H1 (cell line): ENCODE data around the gene MFSD2B. TPM values are rescaled to one million over a fixed set of nuclear protein-coding genes. Genes with fewer than 3 reads are reported as not detected.

Experiments
- CTCF ChIA-PET: fragments of 300-600 bp; sonication (Branson Sonifier 250); formaldehyde crosslinking; loops from one replicate; lab custom pipeline; 2021; ENCODE audit not compliant: partially characterized antibody; lab: Charles Lee
- POLR2A ChIA-PET: fragments of 300-600 bp; sonication (Branson Sonifier 250); formaldehyde crosslinking; loops from one replicate; lab custom pipeline; 2021; ENCODE audit warnings: inconsistent platforms; ENCODE audit not compliant: partially characterized antibody; lab: Charles Lee
- DNase-seq, 2 experiments: peaks; one replicate each; pipeline versions ENCODE4 v3.0.0 to v3.0.0-alpha.2; 2010 to 2022; ENCODE audit warnings: low spot score in 2 of 2, low read depth in 1 of 2, mixed read lengths in 1 of 2
- FAIRE-seq: peaks from 2 replicates; lab custom pipeline; 2011; peaks lifted over from hg19 to GRCh38; lab: Jason Lieb, UNC
- H2AFZ ChIP-seq: 2 replicates; pipeline ENCODE4 v1.8.1; 2012; ENCODE audit warnings: low read length, inconsistent platforms
- H2AK5ac ChIP-seq: 2 replicates; pipeline ENCODE4 v1.6.1; 2013; ENCODE audit warnings: low read depth, low read length
- H2BK120ac ChIP-seq: replicated peaks from 2 replicates; pipeline ENCODE3; 2013; ENCODE audit warnings: low read depth, low read length, inconsistent platforms
- H2BK12ac ChIP-seq: 2 replicates; pipeline ENCODE4 v1.6.1; 2013; ENCODE audit warnings: low read depth, low read length
- H2BK15ac ChIP-seq: 2 replicates; pipeline ENCODE4 v1.6.1; 2013; ENCODE audit warnings: low read length
- H2BK20ac ChIP-seq: 2 replicates; pipeline ENCODE4 v1.6.1; 2013; ENCODE audit warnings: low read length
- H2BK5ac ChIP-seq: 2 replicates; pipeline ENCODE4 v1.6.1; 2013; ENCODE audit warnings: low read depth, low read length
- H3K14ac ChIP-seq: 2 replicates; pipeline ENCODE4 v1.6.1; 2013; ENCODE audit warnings: inconsistent platforms; ENCODE audit not compliant: insufficient read length
- H3K18ac ChIP-seq: 2 replicates; pipeline ENCODE4 v1.6.1; 2013; ENCODE audit warnings: low read length; ENCODE audit errors: extremely low read depth
- H3K23ac ChIP-seq: 2 replicates; pipeline ENCODE4 v1.6.1; 2013; ENCODE audit warnings: inconsistent platforms; ENCODE audit not compliant: insufficient read length
- H3K23me2 ChIP-seq: 2 replicates; pipeline ENCODE4 v1.6.1; 2013; ENCODE audit warnings: low read depth, low read length
- H3K27ac ChIP-seq: 2 replicates; pipeline ENCODE4 v1.6.1; 2011; ENCODE audit warnings: low read depth, low read length, inconsistent platforms
- H3K27me3 ChIP-seq, 4 experiments: replicated peaks in 1 of 4; 1 replicate in 1 of 4; 2 replicates in 3 of 4; pipeline versions ENCODE4 v1.6.1 to v1.8.1; 2011 to 2013; ENCODE audit warnings: low read length in 3 of 4, mild to moderate bottlenecking in 3 of 4, inconsistent platforms in 2 of 4, mixed read lengths in 2 of 4, moderate library complexity in 1 of 4; ENCODE audit not compliant: control insufficient read depth in 3 of 4, insufficient read depth in 3 of 4; ENCODE audit errors: extremely low read depth in 1 of 4
- H3K36me3 ChIP-seq, 4 experiments: 2 replicates each; pipeline versions ENCODE4 v1.6.1 to v1.8.1; 2011 to 2013; ENCODE audit warnings: mild to moderate bottlenecking in 4 of 4, low read length in 3 of 4, moderate library complexity in 2 of 4, control low read depth in 1 of 4, inconsistent platforms in 1 of 4; ENCODE audit not compliant: insufficient read depth in 4 of 4, control insufficient read depth in 2 of 4
- H3K4ac ChIP-seq: replicated peaks from 2 replicates; pipeline ENCODE3; 2013; ENCODE audit warnings: low read length, low read depth, mixed read lengths, inconsistent platforms; ENCODE audit not compliant: insufficient read length
- H3K4me1 ChIP-seq, 4 experiments: replicated peaks in 1 of 4; 1 replicate in 1 of 4; 2 replicates in 3 of 4; pipeline versions ENCODE4 v1.6.1 to v1.8.1; 2011 to 2013; ENCODE audit warnings: low read length in 3 of 4, inconsistent platforms in 2 of 4, mixed read lengths in 1 of 4; ENCODE audit not compliant: insufficient read depth in 4 of 4, control insufficient read depth in 3 of 4
- H3K4me2 ChIP-seq, 2 experiments: 2 replicates each; pipeline versions ENCODE4 v1.6.1 to v1.8.1; 2011 to 2013; ENCODE audit warnings: low read depth in 2 of 2, low read length in 2 of 2, control low read depth in 1 of 2, inconsistent platforms in 1 of 2, mild to moderate bottlenecking in 1 of 2; ENCODE audit not compliant: insufficient read depth in 1 of 2
- H3K4me3 ChIP-seq, 4 experiments: fragments of 200-600, 300-600 bp in 1 of 4; sonication (generic), shearing (Covaris generic), sonication (Bioruptor Twin) in 1 of 4; 2 replicates each; pipeline versions ENCODE4 v1.5.1 to v1.8.1; 2011 to 2016; ENCODE audit warnings: low read length in 4 of 4, low read depth in 3 of 4, control low read depth in 2 of 4, inconsistent platforms in 2 of 4, mild to moderate bottlenecking in 2 of 4, mixed read lengths in 1 of 4, moderate library complexity in 1 of 4; ENCODE audit not compliant: insufficient read depth in 2 of 4; ENCODE audit errors: extremely low read depth in 1 of 4
- H3K56ac ChIP-seq: replicated peaks from 2 replicates; pipeline ENCODE3; 2013; ENCODE audit warnings: low read depth, mild to moderate bottlenecking, mixed read lengths, low read length, inconsistent platforms; ENCODE audit not compliant: insufficient read length
- H3K79me1 ChIP-seq: 2 replicates; pipeline ENCODE4 v1.6.1; 2013; ENCODE audit warnings: low read depth, low read length, control low read depth
- H3K79me2 ChIP-seq, 2 experiments: 2 replicates each; pipeline versions ENCODE4 v1.6.1 to v1.8.1; 2012 to 2013; ENCODE audit warnings: low read length in 2 of 2, mild to moderate bottlenecking in 2 of 2, inconsistent platforms in 1 of 2; ENCODE audit not compliant: insufficient read depth in 2 of 2, control insufficient read depth in 1 of 2
- H3K9ac ChIP-seq, 4 experiments: replicated peaks in 1 of 4; 1 replicate in 1 of 4; 2 replicates in 3 of 4; pipeline versions ENCODE4 v1.6.1 to v1.8.1; 2011 to 2013; ENCODE audit warnings: low read depth in 3 of 4, low read length in 3 of 4, control low read depth in 2 of 4, mild to moderate bottlenecking in 2 of 4, moderate library complexity in 2 of 4, inconsistent platforms in 1 of 4; ENCODE audit errors: extremely low read depth in 1 of 4
- H3K9me3 ChIP-seq, 2 experiments: 2 replicates each; pipeline versions ENCODE4 v1.6.1 to v1.8.1; 2012 to 2013; ENCODE audit warnings: mild to moderate bottlenecking in 2 of 2, moderate library complexity in 2 of 2, control low read depth in 1 of 2, inconsistent platforms in 1 of 2, low read depth in 1 of 2, low read length in 1 of 2, mixed read lengths in 1 of 2; ENCODE audit not compliant: insufficient read depth in 2 of 2
- H4K20me1 ChIP-seq, 2 experiments: replicated peaks in 1 of 2; 2 replicates each; pipeline versions ENCODE3 to v1.8.1; 2011 to 2013; ENCODE audit warnings: inconsistent platforms in 2 of 2, low read length in 2 of 2, mild to moderate bottlenecking in 1 of 2; ENCODE audit not compliant: insufficient read depth in 2 of 2, control insufficient read depth in 1 of 2
- H4K5ac ChIP-seq: 2 replicates; pipeline ENCODE4 v1.6.1; 2013; ENCODE audit warnings: low read length, low read depth, mixed read lengths, inconsistent platforms; ENCODE audit not compliant: insufficient read length
- H4K8ac ChIP-seq: 2 replicates; pipeline ENCODE4 v1.8.0; 2013; ENCODE audit warnings: mild to moderate bottlenecking, moderate library complexity, low read length, inconsistent platforms; ENCODE audit not compliant: insufficient read depth; ENCODE audit errors: extremely low read depth
- H4K91ac ChIP-seq: replicated peaks from 2 replicates; pipeline ENCODE3; 2013; ENCODE audit warnings: low read length, mixed read lengths, inconsistent platforms; ENCODE audit not compliant: insufficient read length
- ATF3 ChIP-seq: IDR thresholded peaks from 2 replicates; pipeline ENCODE4 v1.6.1; 2011; ENCODE audit warnings: low read depth, mild to moderate bottlenecking, low read length; ENCODE audit not compliant: insufficient read depth
- CTBP2 ChIP-seq: IDR thresholded peaks from 2 replicates; pipeline ENCODE4 v1.7.0; 2011; ENCODE audit warnings: borderline replicate concordance, mild to moderate bottlenecking, moderate library complexity, mixed read lengths, low read length; ENCODE audit not compliant: insufficient read depth, insufficient read length
- GTF2F1 ChIP-seq: IDR thresholded peaks from 2 replicates; pipeline ENCODE4 v1.6.1; 2012; ENCODE audit warnings: low read depth, low read length, improper control_type of control experiment, borderline replicate concordance
- HDAC2 ChIP-seq, 2 experiments: fragments of 300-600 bp in 1 of 2; sonication (generic) in 1 of 2; IDR thresholded peaks; 2 replicates each; pipeline ENCODE4 v1.6.1; 2011 to 2012; ENCODE audit warnings: low read depth in 2 of 2, low read length in 2 of 2, mild to moderate bottlenecking in 2 of 2, moderate library complexity in 2 of 2, borderline replicate concordance in 1 of 2, inconsistent platforms in 1 of 2
- HDAC6 ChIP-seq: IDR thresholded peaks from one replicate; pipeline ENCODE4 v1.7.1; 2012; ENCODE audit warnings: low read depth, mild to moderate bottlenecking, inconsistent platforms, low read length, moderate library complexity
- POLR2A ChIP-seq, 2 experiments: IDR thresholded peaks; 1 replicate in 1 of 2; 2 replicates in 1 of 2; pipeline ENCODE4 v1.6.1; 2011; ENCODE audit warnings: low read depth in 2 of 2, low read length in 2 of 2, mild to moderate bottlenecking in 2 of 2; ENCODE audit errors: control extremely low read depth in 1 of 2
- RAD21 ChIP-seq, 2 experiments: IDR thresholded peaks in 1 of 2; conservative IDR thresholded peaks in 1 of 2; 2 replicates each; pipeline ENCODE4 v1.6.1; 2011; ENCODE audit warnings: low read depth in 2 of 2, low read length in 2 of 2, improper control_type of control experiment in 1 of 2, inconsistent platforms in 1 of 2, mild to moderate bottlenecking in 1 of 2, moderate library complexity in 1 of 2
- WGBS, 2 experiments: shearing (Covaris generic) in 1 of 2; methylation state at CpG; one replicate each; pipeline versions ENCODE4 v1.1.6 to v1.1.7; 2013 to 2015; ENCODE audit warnings: low lambda C conversion rate in 2 of 2, mixed read lengths in 2 of 2, inconsistent platforms in 1 of 2, low coverage in 1 of 2, missing lambda C conversion rate in 1 of 2; ENCODE audit not compliant: insufficient replicate concordance in 2 of 2, insufficient coverage in 1 of 2, insufficient read length in 1 of 2; ENCODE audit errors: extremely low coverage in 1 of 2, missing lambda C conversion rate in 1 of 2; 5-methylcytosine and 5-hydroxymethylcytosine counted together
- polyA plus RNA-seq, 7 experiments: library from polyadenylated mRNA; depleted of rRNA in 3 of 7; stranded (reverse) in 5 of 7; unstranded in 2 of 7; fragments of >200 nt in 5 of 7; fragments of 200-250 nt in 2 of 7; gene quantifications; 1 replicate in 5 of 7; 2 replicates in 1 of 7; 4 replicates in 1 of 7; pipeline versions ENCODE4 v1.2.1 to v1.2.3, GENCODE V29; 2011 to 2013; ENCODE audit warnings: missing spikeins in 2 of 7, mixed read lengths in 2 of 7
- total RNA-seq: library from RNA; stranded (reverse); fragmentation: NEBNext Ultra II Directional; extraction: Animal tissue kit (Norgen Biotek cat#: 25700); gene quantifications from 2 replicates; pipeline ENCODE4 v1.2.1, GENCODE V29; 2021

MFSD2B gene
- total and polyA plus RNA-seq, 2 of the 8 experiments (the other 6 are each of a cell fraction or from before 2014, with no cell fraction given) = 0.33 to 0.48 TPM

GRCh38 chr2:24019729-24020128, 9.8 kb downstream of the MFSD2B start:
- H3K9ac ChIP-seq = no peak overlapping the region

More at GRCh38 chr2:24019729-24020128, 9.8 kb downstream of the MFSD2B start:
- no peak overlapping the region for H4K5ac ChIP-seq
- no peak overlapping the region for H2AFZ ChIP-seq
- WGBS, 2 experiments = 87% methylated on average over 5 of the region's 5 CpGs; no CpG with 5 or more reads in 1 of the 2 experiments
- H3K4ac ChIP-seq = no peak overlapping the region
- POLR2A ChIA-PET = interaction anchor here (2.0 kb wide), 2 partner anchors 10 to 13 kb away, joined by 4 to 5 read pairs; partner anchors contain the start of gene MFSD2B
- H2BK20ac ChIP-seq = no peak overlapping the region
- H2BK15ac ChIP-seq = peak overlapping the region; percentile 16; the same call in 1 of the 2 replicates
- no peak overlapping the region for H3K27ac ChIP-seq
- H3K4me3 ChIP-seq = no peak overlapping the region
- no peaks in the 10 kb centered on the region for H4K20me1 ChIP-seq
- H2BK5ac ChIP-seq = no peak overlapping the region
- CTCF ChIA-PET = interaction anchor here (0.7 to 2.9 kb wide), 6 partner anchors 13 to 103 kb away, joined by 3 to 16 read pairs (median 6); partner anchors contain the start of gene TP53I3
- no peak overlapping the region for H4K91ac ChIP-seq
- no peak overlapping the region for H2AK5ac ChIP-seq
- FAIRE-seq (no peak), DNase-seq (no peak)
- H3K56ac ChIP-seq = no peak overlapping the region
- no peak overlapping the region for H3K18ac ChIP-seq
- no peaks in the 10 kb centered on the region for H3K23me2 ChIP-seq
- H3K27me3 ChIP-seq = no peaks in the 10 kb centered on the region
- H3K79me1 ChIP-seq = peaks cover 3% of the 10 kb centered on the region; the same call in 1 of the 2 replicates
- peak overlapping the region; percentile 27; the same call in 1 of the 2 replicates for H2BK12ac ChIP-seq
- H3K23ac ChIP-seq = no peak overlapping the region
- 0 out of 2 replicates have a peak overlapping the region, but pooled peaks have one; percentile 45 for H4K8ac ChIP-seq
- H3K79me2 ChIP-seq = no peaks in the 10 kb centered on the region
- peaks cover 0 to 9% (median under 1%) of the 10 kb centered on the region in 4 experiments; a peak in 3 of 8 replicates for H3K36me3 ChIP-seq
- H3K4me2 ChIP-seq = no peak overlapping the region
- TF ChIP-seq RAD21 (IDR thresholded peaks at IDR 0.05 in 1 of 2, conservative IDR thresholded peaks at IDR 0.05 in 1 of 2; ENCODE audit: low read depth in 2 of 2, low read length in 2 of 2) (no peak), HDAC6 (no peak), POLR2A (IDR thresholded peaks at IDR 0.05; ENCODE audit: control extremely low read depth in 1 of 2, low read depth in 2 of 2, low read length in 2 of 2) (no peak), HDAC2 (IDR thresholded peaks at IDR 0.05; ENCODE audit: borderline replicate concordance in 1 of 2, low read depth in 2 of 2, low read length in 2 of 2) (no peak), ATF3 (no peak), GTF2F1 (no peak), CTBP2 (no peak)
- peaks cover 3 to 32% (median 10%) of the 10 kb centered on the region in 4 experiments for H3K4me1 ChIP-seq
- no peaks in the 10 kb centered on the region for H3K9me3 ChIP-seq
- H3K14ac ChIP-seq = no peak overlapping the region
- no peak overlapping the region for H2BK120ac ChIP-seq
